IPS-15b (cell line): ENCODE results near the gene PRF1.

ENCODE experiments used
- H3K27me3 ChIP-seq: one replicate; pipeline ENCODE4 v1.6.1; 2013; ENCODE audit warnings: low read length; ENCODE audit not compliant: control insufficient read depth, insufficient read depth
- H3K36me3 ChIP-seq: one replicate; pipeline ENCODE4 v1.6.1; 2013; ENCODE audit warnings: low read length; ENCODE audit not compliant: control insufficient read depth, insufficient read depth
- H3K4me1 ChIP-seq: one replicate; pipeline ENCODE4 v1.6.1; 2013; ENCODE audit warnings: mild to moderate bottlenecking, low read length; ENCODE audit not compliant: control insufficient read depth, insufficient read depth
- H3K4me3 ChIP-seq: one replicate; pipeline ENCODE4 v1.5.1; 2013; ENCODE audit warnings: low read depth, low read length
- H3K9ac ChIP-seq: one replicate; pipeline ENCODE4 v1.6.1; 2013; ENCODE audit warnings: low read depth, mild to moderate bottlenecking, low read length
- H3K9me3 ChIP-seq: one replicate; pipeline ENCODE4 v1.6.1; 2013; ENCODE audit warnings: mild to moderate bottlenecking, low read length; ENCODE audit not compliant: control insufficient read depth, insufficient read depth

PRF1 gene

DNA sequence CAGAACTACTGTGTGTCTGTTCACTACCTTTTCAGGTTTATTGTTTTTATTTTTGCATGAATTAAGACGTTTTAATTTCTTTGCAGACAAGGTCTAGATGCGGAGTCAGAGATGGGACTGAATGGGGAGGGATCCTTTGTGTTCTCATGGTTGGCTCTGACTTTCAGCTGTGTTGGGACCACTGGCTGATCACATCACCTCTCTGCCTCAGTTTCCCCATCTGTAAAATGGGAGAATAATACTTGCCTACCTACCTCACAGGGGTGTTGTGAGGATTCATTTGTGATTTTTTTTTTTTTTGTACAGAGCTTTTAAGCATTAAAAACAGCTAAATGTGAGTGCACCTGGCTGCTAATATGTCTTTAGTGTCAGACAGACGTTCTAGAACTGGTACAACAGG, 34.4 kb downstream of the PRF1 start:
- H3K9me3 ChIP-seq, result no peaks in the 10 kb centered on the region
- peaks cover 3% of the 10 kb centered on the region for H3K36me3 ChIP-seq
- no peaks in the 10 kb centered on the region for H3K27me3 ChIP-seq
- no peaks in the 10 kb centered on the region for H3K4me1 ChIP-seq
- no peak overlapping the region for H3K9ac ChIP-seq
- H3K4me3 ChIP-seq, result no peak overlapping the region

DNA sequence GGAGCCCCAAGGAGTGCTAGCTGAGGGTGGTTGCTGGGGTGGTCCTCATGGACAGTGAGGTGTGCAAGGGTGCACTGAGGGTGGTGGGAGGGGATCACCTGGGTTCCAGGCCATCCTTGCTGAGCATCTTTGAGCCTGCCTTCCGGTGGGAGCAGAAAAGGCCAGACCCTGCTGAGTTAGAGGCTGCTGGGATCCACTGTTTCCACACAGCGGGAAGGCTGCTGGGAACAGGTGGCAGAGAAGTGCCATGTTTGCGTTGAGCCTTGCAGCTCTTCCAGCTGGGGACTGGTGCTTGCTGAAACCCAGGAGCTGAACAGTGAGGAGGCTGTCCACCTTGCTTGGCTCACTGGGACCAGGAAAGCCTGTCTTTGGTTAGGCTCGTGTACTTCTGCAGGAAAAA, 34.9 kb downstream of the PRF1 start:
- Histone ChIP-seq H3K9me3 (no peaks in the 10 kb centered on the region), H3K4me3 (no peak overlapping the region), H3K36me3 (peaks cover 3% of the 10 kb centered on the region), H3K9ac (no peak overlapping the region), H3K27me3 (no peaks in the 10 kb centered on the region), H3K4me1 (no peaks in the 10 kb centered on the region)

DNA sequence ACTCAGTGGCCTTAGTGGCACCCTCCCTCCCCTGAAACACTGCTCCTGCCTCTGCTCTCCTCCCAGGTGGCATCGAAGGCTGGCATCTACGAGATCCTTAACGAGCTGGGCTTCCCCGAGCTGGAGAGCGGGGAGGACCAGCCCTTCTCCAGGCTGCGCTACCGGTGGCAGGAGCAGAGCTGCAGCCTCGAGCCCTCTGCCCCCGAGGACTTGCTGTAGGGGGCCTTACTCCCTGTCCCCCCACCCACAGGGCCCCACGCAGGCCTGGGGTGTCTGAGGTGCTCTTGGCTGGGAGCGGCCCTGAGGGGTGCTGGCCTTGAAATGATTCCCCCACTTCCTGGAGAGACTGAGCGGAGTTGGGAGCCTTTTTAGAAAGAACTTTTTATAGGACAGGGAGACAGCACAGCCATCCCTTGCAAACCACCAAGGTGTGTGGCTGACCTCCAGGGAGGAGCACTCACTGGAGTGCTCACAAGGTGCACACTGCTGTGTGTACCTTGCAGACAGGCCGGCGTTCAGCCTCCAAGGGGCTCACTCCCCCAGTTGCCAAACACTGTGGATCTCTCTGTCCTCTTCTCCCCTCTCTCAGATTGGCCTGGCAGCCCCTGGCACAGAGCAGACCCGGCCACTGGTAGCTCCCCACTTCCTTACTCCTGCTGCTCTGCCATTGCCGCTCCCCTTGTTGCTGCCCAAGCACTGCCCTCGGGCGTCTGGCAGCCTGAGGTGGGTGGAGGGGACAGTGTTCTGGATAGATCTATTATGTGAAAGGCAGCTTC, 35.8 kb downstream of the PRF1 start:
- Histone ChIP-seq H3K36me3 (peaks cover 3% of the 10 kb centered on the region), H3K9ac (no peak overlapping the region), H3K27me3 (no peaks in the 10 kb centered on the region), H3K4me1 (no peaks in the 10 kb centered on the region), H3K9me3 (no peaks in the 10 kb centered on the region), H3K4me3 (no peak overlapping the region)

DNA sequence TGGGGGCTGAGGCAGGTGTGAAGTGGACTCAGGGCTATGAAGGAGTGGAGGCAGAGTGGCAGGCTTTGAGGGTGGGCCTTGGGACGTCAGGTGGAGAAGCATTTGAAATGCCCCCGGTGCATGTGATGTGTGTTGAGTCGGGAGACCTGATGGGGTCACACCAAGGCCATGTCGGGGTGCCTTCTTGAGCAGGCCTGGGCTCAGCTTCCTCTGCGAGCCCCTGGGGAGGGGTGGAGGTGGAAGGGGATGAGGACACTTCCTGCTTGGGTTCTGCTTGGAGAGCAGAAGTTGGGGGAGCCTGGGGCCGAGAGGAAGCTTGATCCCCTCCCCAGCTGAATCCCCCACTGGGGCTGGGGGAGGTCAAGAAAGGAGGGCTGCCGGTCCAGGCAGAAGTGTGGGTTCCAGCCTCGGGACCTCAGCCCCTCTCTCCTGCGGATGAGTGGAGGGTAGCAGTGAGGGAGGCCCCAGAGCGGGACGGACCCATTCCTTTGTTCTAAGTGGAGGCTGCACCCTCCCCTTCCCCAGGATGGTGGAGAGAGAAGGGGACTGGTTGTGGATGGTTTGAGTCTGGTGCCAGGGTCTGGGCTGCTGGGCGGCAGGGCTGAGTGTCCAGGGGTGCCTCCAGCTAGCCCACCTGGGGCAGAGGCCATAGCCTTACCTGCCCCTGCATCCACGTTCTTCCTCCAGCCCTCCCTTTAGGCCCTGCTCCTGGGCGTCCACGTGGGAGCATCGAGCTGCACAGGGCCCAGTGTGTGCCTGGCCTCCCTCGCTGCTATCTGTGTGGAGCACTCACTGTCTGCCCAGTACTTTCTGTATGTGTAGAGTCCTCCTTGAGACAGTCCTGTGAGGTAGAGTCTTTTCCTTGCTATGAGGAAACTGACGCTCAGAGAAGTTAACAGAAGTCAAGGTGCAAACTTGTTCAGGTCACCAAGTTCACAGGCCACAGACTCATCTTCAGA, 36.7 kb downstream of the PRF1 start:
- peaks cover 3% of the 10 kb centered on the region for H3K36me3 ChIP-seq
- H3K9me3 ChIP-seq, result no peaks in the 10 kb centered on the region
- H3K9ac ChIP-seq, result no peak overlapping the region
- no peaks in the 10 kb centered on the region for H3K27me3 ChIP-seq
- H3K4me1 ChIP-seq, result no peaks in the 10 kb centered on the region
- no peak overlapping the region for H3K4me3 ChIP-seq

DNA sequence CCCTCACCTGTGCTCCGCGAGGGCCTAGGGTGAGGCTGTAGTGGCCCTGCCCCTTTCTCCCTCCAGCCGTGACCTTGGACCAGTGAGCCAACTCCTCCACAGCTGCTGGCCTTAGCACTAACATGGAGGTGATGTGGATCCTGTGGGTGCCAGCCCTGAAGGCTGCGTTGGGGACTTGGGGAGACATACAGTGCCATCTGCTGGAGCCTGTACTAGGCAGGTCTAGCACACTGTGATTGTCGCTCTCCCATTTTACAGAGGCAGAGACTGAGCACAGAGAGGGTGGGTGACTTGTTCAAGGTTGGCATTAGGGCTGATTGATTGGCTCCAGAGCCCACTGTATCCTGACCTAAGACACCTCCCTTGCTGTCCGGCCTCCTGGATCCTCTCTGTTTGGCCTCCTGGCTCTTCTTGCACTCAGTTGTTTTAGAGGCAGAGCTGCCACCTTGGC, 37.6 kb downstream of the PRF1 start:
- H3K4me1 ChIP-seq, result no peaks in the 10 kb centered on the region

DNA sequence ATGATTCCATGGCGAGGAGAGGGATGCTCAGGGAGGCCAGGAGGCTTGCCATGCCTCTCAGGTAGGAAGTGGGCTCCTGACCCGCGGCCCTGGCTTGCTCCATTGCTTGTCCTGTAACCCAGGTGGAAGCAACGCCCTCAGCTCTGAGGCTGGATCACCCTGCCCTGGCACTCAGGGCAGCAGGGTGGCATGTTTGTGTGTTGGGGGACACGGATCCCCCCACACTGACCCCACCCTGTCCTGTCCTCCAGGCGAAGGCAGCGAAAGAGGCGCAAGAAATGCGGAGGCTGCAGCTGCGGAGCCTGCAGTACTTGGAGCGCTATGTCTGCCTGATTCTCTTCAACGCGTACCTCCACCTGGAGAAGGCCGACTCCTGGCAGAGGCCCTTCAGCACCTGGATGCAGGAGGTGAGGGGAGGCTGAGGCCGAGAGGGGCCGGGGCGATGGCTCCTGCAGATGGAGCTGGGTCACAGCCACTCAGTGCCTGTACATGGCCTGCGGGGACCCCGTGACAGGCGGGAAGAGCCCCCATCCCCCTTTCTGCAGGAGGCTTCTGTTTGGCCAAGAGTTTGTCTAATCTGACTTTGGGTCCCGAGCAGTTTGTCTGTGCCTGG, 38.3 kb downstream of the PRF1 start:
- H3K36me3 ChIP-seq, result peaks cover 6% of the 10 kb centered on the region
- H3K4me3 ChIP-seq, result no peak overlapping the region
- H3K9ac ChIP-seq, result no peak overlapping the region
- no peaks in the 10 kb centered on the region for H3K9me3 ChIP-seq
- H3K4me1 ChIP-seq, result peaks cover under 1% of the 10 kb centered on the region
- H3K27me3 ChIP-seq, result no peaks in the 10 kb centered on the region

More for the DNA sequence above, 37.6 kb downstream of the PRF1 start:
- peaks cover 6% of the 10 kb centered on the region for H3K36me3 ChIP-seq
- no peak overlapping the region for H3K9ac ChIP-seq
- no peak overlapping the region for H3K4me3 ChIP-seq
- no peaks in the 10 kb centered on the region for H3K9me3 ChIP-seq
- no peaks in the 10 kb centered on the region for H3K27me3 ChIP-seq

DNA sequence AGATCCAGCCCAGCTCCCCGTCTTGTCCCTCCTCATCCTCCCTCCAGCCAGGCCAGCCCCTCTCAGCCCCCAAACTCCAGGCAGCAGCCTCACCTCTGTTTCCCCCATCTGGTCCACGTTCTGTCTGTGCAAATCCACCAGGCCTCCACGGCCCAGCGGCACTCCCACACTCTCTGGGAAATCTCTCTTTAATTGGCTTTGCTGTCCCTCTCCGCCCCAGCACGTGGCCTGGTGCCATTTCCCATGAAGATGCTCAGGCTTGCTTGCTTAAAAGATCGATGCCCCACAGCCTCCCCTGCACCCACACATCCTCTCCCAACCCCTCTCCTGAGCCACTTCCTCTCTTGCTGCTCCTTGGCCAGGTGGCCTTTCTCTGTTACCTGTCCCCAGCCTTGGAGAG, 39.3 kb downstream of the PRF1 start:
- H3K4me3 ChIP-seq, result no peak overlapping the region
- no peak overlapping the region for H3K9ac ChIP-seq
- H3K4me1 ChIP-seq, result peaks cover 5% of the 10 kb centered on the region
- H3K27me3 ChIP-seq, result no peaks in the 10 kb centered on the region
- H3K36me3 ChIP-seq, result peaks cover 6% of the 10 kb centered on the region
- H3K9me3 ChIP-seq, result no peaks in the 10 kb centered on the region

DNA sequence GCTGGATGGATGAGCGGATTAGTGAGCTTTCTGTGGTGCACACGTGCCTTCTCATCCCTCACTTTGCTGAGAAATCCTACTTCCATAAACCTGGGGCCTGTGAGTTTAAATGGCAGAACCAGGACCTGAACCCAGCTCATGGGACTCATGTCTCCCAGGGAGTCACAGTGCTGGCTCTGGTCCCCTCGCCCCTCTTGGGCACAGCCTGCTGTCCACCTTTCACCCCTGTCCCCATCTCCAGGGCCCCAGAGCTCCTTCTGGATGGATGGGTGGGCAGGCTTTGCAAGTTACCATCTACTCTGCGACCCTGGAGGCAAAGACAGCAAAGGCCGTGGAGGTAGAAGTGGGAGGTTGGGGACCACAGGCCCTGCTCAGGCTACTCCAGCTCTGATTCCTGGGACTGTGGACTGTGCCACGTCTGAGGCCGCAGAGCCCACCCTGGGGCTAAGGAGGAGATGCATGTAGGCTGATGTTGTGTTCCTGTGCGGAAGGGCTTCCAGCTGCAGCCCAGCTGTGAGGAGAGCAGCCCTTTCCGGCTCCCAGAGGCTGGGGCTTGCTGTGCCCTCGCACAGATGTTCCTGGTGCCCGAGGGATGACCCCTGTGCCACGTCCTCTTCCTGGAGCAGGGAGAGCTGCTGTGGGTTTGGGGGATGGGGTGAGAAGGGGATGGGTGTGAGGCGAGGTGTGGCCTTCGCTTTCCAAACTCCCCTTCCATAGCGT, 40.3 kb downstream of the PRF1 start:
- Histone ChIP-seq H3K9me3 (no peaks in the 10 kb centered on the region), H3K36me3 (peaks cover 8% of the 10 kb centered on the region), H3K9ac (no peak overlapping the region), H3K4me1 (peaks cover 5% of the 10 kb centered on the region), H3K4me3 (no peak overlapping the region), H3K27me3 (no peaks in the 10 kb centered on the region)

DNA sequence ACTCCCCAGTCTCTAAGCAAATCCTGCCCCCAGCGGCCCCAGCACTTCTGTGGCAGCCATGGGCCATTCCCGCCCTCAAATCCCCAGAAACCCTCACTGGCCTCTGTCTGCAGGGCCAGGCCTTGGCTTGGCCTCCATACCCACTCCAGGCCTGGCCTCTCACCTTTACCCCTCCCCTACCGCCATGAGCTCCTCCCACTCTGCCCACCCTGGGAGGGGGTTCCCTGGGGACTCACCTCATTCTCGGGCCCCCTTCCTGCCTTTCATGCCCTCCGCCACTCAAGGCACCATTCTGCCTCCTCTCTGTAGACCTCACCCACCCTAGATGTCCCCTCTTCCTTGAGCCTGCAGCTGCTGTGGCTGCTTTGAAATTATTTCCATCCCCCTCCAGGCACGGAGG, 41.0 kb downstream of the PRF1 start:
- Histone ChIP-seq H3K4me3 (no peak overlapping the region), H3K9ac (no peak overlapping the region), H3K9me3 (no peaks in the 10 kb centered on the region), H3K4me1 (peaks cover 5% of the 10 kb centered on the region), H3K36me3 (peaks cover 10% of the 10 kb centered on the region), H3K27me3 (no peaks in the 10 kb centered on the region)

DNA sequence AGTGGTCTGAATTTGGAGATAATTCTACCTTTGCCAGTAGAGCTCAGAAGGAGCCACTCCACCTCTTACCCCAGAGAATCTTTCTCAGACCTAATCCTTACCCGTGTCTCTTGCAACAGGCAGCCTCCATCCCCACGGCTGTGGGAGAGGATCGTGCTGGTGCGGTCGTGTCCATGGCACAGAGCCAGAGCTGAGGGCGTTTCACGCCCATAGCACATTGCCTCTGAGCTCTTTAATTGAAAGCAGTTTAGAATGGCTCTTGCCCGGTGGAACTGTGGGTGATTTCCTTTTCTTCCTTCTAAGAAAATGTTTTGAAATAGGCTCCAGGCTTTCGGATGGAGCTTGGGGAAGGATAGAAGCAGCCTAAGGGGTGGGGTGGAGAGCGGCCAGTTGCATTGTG, 41.5 kb downstream of the PRF1 start:
- Histone ChIP-seq H3K9ac (no peak overlapping the region), H3K36me3 (peaks cover 12% of the 10 kb centered on the region), H3K4me1 (peaks cover 5% of the 10 kb centered on the region), H3K9me3 (no peaks in the 10 kb centered on the region), H3K27me3 (no peaks in the 10 kb centered on the region), H3K4me3 (no peak overlapping the region)

DNA sequence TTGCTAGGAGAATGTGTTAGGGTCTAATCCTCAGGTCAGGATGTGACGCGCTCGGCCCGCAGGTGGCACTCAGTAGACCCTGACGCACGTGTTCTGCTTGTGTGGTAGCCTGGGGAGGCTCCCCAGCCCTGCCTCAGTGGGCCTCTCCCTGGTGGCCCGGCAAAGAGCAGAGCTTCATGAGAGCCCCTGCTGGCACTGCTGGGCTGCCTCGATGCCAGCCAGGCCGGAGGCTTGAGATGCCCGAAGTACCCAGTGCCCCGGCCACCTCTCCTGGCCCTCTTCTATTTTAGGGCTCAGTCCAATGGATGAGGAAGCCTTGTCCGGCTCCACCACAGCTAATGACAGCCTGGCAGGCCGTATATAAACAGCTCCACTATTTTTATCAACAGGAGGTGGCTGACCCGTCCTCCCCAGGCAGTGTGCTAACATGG, 42.0 kb downstream of the PRF1 start:
- H3K36me3 ChIP-seq, result peaks cover 14% of the 10 kb centered on the region
- H3K9me3 ChIP-seq, result no peaks in the 10 kb centered on the region
- no peaks in the 10 kb centered on the region for H3K27me3 ChIP-seq
- no peak overlapping the region for H3K9ac ChIP-seq
- H3K4me3 ChIP-seq, result no peak overlapping the region
- peaks cover 5% of the 10 kb centered on the region for H3K4me1 ChIP-seq
